Ramos (cell line): ENCODE results near the gene ITSN2.

Experiments used
- in situ Hi-C: fragments of 300-500 bp; cut with MboI; formaldehyde crosslinking; loops from one replicate; pipeline ENCODE4 v1.14.3; 2022; ENCODE audit warnings: low sequenced_read_pairs; ENCODE audit not compliant: unreplicated experiment

ITSN2 gene

GRCh38 chr2:24228470-24228869 is 131.9 kb downstream of the ITSN2 start:
- in situ Hi-C loops, result no loop called here

GRCh38 chr2:24225499-24226242 is 134.7 kb downstream of the ITSN2 start:
- in situ Hi-C loops, result no loop called here

GRCh38 chr2:24222946-24223345 is 137.4 kb downstream of the ITSN2 start:
- in situ Hi-C loops, result no loop called here

GRCh38 chr2:24221343-24222050 is 138.8 kb downstream of the ITSN2 start:
- in situ Hi-C loops, result no loop called here

GRCh38 chr2:24220554-24221291 is 139.6 kb downstream of the ITSN2 start:
- in situ Hi-C loops, result no loop called here

GRCh38 chr2:24214880-24215279 is 145.5 kb downstream of the ITSN2 start:
- in situ Hi-C loops, result no loop called here

- in situ Hi-C loops, result no loop called here
Measured at GRCh38 chr2:24211408-24211807, 148.9 kb downstream of the ITSN2 start.

GRCh38 chr2:24210723-24211122 is 149.6 kb downstream of the ITSN2 start:
- in situ Hi-C loops, result no loop called here

GRCh38 chr2:24210106-24210455 is 150.3 kb downstream of the ITSN2 start:
- in situ Hi-C loops, result no loop called here

- in situ Hi-C loops, result no loop called here
Measured at GRCh38 chr2:24209389-24210105, 150.8 kb downstream of the ITSN2 start.

GRCh38 chr2:24208490-24208889 is 151.8 kb downstream of the ITSN2 start:
- in situ Hi-C loops, result no loop called here

GRCh38 chr2:24207359-24207758 is 153.0 kb downstream of the ITSN2 start:
- in situ Hi-C loops, result no loop called here

- in situ Hi-C loops, result no loop called here
Measured at GRCh38 chr2:24206714-24207113, 153.6 kb downstream of the ITSN2 start.

GRCh38 chr2:24206242-24206641 is 154.1 kb downstream of the ITSN2 start:
- in situ Hi-C loops, result no loop called here

- in situ Hi-C loops, result no loop called here
Measured at GRCh38 chr2:24205131-24205530, 155.2 kb downstream of the ITSN2 start.

GRCh38 chr2:24204505-24204904 is 155.8 kb downstream of the ITSN2 start:
- in situ Hi-C loops, result no loop called here

GRCh38 chr2:24203787-24204150 is 156.6 kb downstream of the ITSN2 start:
- in situ Hi-C loops, result no loop called here

- in situ Hi-C loops, result no loop called here
Measured at GRCh38 chr2:24203029-24203786, 157.1 kb downstream of the ITSN2 start.

- in situ Hi-C loops, result no loop called here
Measured at GRCh38 chr2:24200799-24201198, 159.5 kb downstream of the ITSN2 start.
